Natural killer cell treated with Interleukin-12 subunit alpha and Interleukin-12 subunit beta and Interleukin-15 and Interleukin-18, amount 100 ng/mL, for 72 hours (primary cell): ENCODE results near the gene HOMER3. TPM values are rescaled to one million over a fixed set of nuclear protein-coding genes. Genes with fewer than 3 reads are reported as not detected.

Experiments
- ATAC-seq, 2 donors: fragments of 150-1000 bp; cut with Tn5 transposase in 1 of 2; sonication (Bioruptor Pico), chemical (Tn5 transposase) in 1 of 2; 2 replicates each; pipeline ENCODE4 v1.10.0; 2021
- DNase-seq: peaks from one replicate; pipeline ENCODE4 v3.0.0; 2022; ENCODE audit warnings: low spot score
- H3K27ac Mint-ChIP-seq, 2 donors: 1 replicate in 1 of 2; 2 replicates in 1 of 2; pipeline ENCODE4 v1.8.0; 2022; ENCODE audit warnings: mixed read lengths in 2 of 2, mild to moderate bottlenecking in 1 of 2, moderate library complexity in 1 of 2
- H3K27me3 Mint-ChIP-seq, 2 donors: 1 replicate in 1 of 2; 2 replicates in 1 of 2; pipeline ENCODE4 v1.8.0; 2022; ENCODE audit warnings: mixed read lengths in 2 of 2
- H3K36me3 Mint-ChIP-seq: one replicate; pipeline ENCODE4 v1.8.0; 2022; ENCODE audit warnings: mixed read lengths
- H3K4me1 Mint-ChIP-seq, 2 donors: 1 replicate in 1 of 2; 2 replicates in 1 of 2; pipeline ENCODE4 v1.8.0; 2022; ENCODE audit warnings: low read depth in 2 of 2, mixed read lengths in 2 of 2, mild to moderate bottlenecking in 1 of 2
- H3K4me3 Mint-ChIP-seq: one replicate; pipeline ENCODE4 v1.8.0; 2022; ENCODE audit warnings: mixed read lengths
- H3K9me3 Mint-ChIP-seq: 2 replicates; pipeline ENCODE4 v1.8.0; 2022; ENCODE audit warnings: mixed read lengths
- total RNA-seq, 2 donors: library from RNA; stranded (reverse); gene quantifications; one replicate each; pipeline ENCODE4 v1.2.3, GENCODE V29; 2022

Gene HOMER3
- total RNA-seq, 2 donors from 2014 or later = 0.86 TPM; not detected in 1

DNA sequence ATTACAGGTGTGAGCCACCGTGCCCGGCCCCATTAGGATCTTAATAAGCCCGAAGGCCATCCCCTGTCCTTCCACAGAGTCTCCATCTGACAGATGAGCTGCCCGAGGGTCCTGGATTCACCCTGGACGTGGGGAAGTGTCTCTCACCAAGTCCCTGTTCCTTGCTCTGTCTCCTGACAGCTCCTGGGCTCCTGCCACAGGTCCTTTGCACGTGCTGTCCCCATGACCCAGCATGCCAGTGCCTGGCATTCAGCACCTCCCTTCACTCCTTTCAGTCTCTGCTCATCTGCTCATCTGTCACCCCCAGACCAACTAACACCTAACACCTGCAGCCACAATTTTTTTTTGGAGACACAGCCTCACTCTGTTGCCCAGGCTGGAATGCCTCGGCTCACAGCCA, 59.5 kb downstream of the HOMER3 start:
- DNase-seq (no peak), ATAC-seq (no peak)
- no peaks in the 10 kb centered on the region for H3K9me3 Mint-ChIP-seq
- no peaks in the 10 kb centered on the region for H3K36me3 Mint-ChIP-seq
- H3K27ac Mint-ChIP-seq = no peak overlapping the region
- no peak overlapping the region for H3K4me3 Mint-ChIP-seq
- no peaks in the 10 kb centered on the region for H3K27me3 Mint-ChIP-seq
- H3K4me1 Mint-ChIP-seq = no peaks in the 10 kb centered on the region

DNA sequence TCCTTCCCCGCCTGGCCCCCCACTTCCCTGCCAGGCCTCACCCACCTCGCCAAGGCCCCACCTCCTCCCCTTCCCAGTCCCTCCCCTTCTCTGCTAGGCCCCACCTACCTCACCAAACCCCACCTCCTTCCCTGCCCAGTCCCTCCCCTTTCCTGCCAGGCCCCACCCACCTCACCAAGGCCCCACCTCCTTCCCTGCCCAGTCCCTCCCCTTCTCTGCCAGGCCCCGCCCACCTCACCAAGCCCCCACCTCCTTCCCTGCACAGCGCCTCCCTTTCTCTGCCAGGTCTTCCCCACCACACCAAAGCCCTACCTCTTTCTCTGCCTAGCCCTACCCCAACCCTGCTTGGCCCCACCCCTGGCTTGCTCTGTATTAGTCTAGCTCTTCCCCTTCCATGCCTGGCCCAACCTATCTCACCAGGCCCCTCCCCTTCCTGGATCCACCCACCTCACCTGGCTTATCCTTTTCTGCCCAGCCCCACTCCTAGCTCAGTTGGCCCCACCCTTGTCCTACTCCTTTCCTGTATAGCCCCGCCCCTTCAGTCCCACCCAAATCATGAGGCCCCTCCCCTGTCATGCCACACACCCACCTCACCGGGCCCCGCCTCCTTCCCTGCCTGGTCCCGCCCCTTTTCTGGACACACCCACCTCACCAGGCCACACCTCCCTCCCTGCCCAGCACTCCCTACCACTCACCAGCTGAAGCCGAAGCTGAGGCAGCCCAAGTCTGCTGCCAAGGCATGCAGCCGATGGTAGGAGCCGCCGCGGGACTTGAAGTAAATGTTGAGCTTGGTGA, 61.2 kb downstream of the HOMER3 start:
- H3K27ac Mint-ChIP-seq = no peak overlapping the region
- no peaks in the 10 kb centered on the region for H3K9me3 Mint-ChIP-seq
- ATAC-seq (peak; percentile 50 to 68), DNase-seq (no peak)
- H3K27me3 Mint-ChIP-seq = no peaks in the 10 kb centered on the region
- H3K4me1 Mint-ChIP-seq = no peaks in the 10 kb centered on the region
- no peak overlapping the region for H3K4me3 Mint-ChIP-seq
- no peaks in the 10 kb centered on the region for H3K36me3 Mint-ChIP-seq

Other genes with a start within 250 kb of the HOMER3 start
- gene COMP, start 149.9 kb downstream of the HOMER3 start, total RNA-seq = not detected
- 100 to 1,000 TPM; 104 to 150 TPM for gene UPF1, start 109.3 kb downstream of the HOMER3 start, total RNA-seq
- not detected for gene CERS1, start 45.1 kb downstream of the HOMER3 start, total RNA-seq
- gene COPE, start 21.8 kb downstream of the HOMER3 start, total RNA-seq = 100 to 1,000 TPM; 204 to 275 TPM
- gene DDX49, start 21.5 kb downstream of the HOMER3 start, total RNA-seq = 100 to 1,000 TPM in 1 of 2 donors, 10 to 100 TPM in 1; 72.7 to 119 TPM
- 100 to 1,000 TPM; 102 to 196 TPM for gene SUGP2, start 92.3 kb upstream of the HOMER3 start, total RNA-seq
- 10 to 100 TPM; 22.3 to 43.9 TPM for gene ARMC6, start 92.4 kb upstream of the HOMER3 start, total RNA-seq
- 10 to 100 TPM; 18.3 to 22.8 TPM for gene SLC25A42, start 122.8 kb upstream of the HOMER3 start, total RNA-seq
- 10 to 100 TPM; 22.0 to 38.1 TPM for gene TMEM161A, start 197.3 kb upstream of the HOMER3 start, total RNA-seq
- gene MEF2B, start 229.0 kb upstream of the HOMER3 start, total RNA-seq = 1 to 10 TPM; 2.4 to 5.9 TPM